ENCODE results near the gene SLC25A15. TPM values are rescaled to one million over a fixed set of nuclear protein-coding genes. Genes with fewer than 3 reads are reported as not detected.

SLC25A15 gene
- total RNA-seq, 1 donor from 2014 or later: 5.4 TPM

- Histone ChIP-seq H3K27ac (replicated peaks) (no peak overlapping the region), H3K9me3 (replicated peaks) (no peaks in the 10 kb centered on the region), H3K4me1 (peaks cover 4% of the 10 kb centered on the region), H3K27me3 (ENCODE audit: low read depth) (no peaks in the 10 kb centered on the region), H3K36me3 (peaks cover 55% of the 10 kb centered on the region), H3K4me3 (no peak overlapping the region)
- intact Hi-C loops (cut with micrococcal nuclease): no loop called here
- DNase-seq: no peak
- TF ChIP-seq CTCF (IDR thresholded peaks at IDR 0.05; ENCODE audit: borderline replicate concordance): no peak
Measured at GRCh38 chr13:40806241-40806640, 16.8 kb downstream of the SLC25A15 start.

- Histone ChIP-seq H3K36me3 (peaks cover 47% of the 10 kb centered on the region), H3K4me3 (no peak overlapping the region), H3K27ac (replicated peaks) (no peak overlapping the region), H3K4me1 (peaks cover 4% of the 10 kb centered on the region), H3K9me3 (replicated peaks) (no peaks in the 10 kb centered on the region), H3K27me3 (ENCODE audit: low read depth) (no peaks in the 10 kb centered on the region)
- intact Hi-C loops (cut with micrococcal nuclease): no loop called here
- TF ChIP-seq CTCF (IDR thresholded peaks at IDR 0.05; ENCODE audit: borderline replicate concordance): no peak
- DNase-seq: no peak
Measured at GRCh38 chr13:40809471-40809870, 20.1 kb downstream of the SLC25A15 start.

- TF ChIP-seq CTCF (IDR thresholded peaks at IDR 0.05; ENCODE audit: borderline replicate concordance): no peak
- no peak overlapping the region for H3K27ac ChIP-seq (replicated peaks)
- intact Hi-C loops (cut with micrococcal nuclease): no loop called here
- DNase-seq: no peak
- no peak overlapping the region for H3K4me3 ChIP-seq
- H3K27me3 ChIP-seq (ENCODE audit: low read depth): no peaks in the 10 kb centered on the region
- H3K36me3 ChIP-seq: peaks cover 42% of the 10 kb centered on the region
- peaks cover 20% of the 10 kb centered on the region for H3K9me3 ChIP-seq (replicated peaks)
- no peaks in the 10 kb centered on the region for H3K4me1 ChIP-seq
Measured at GRCh38 chr13:40812102-40812501, 22.7 kb downstream of the SLC25A15 start.

GRCh38 chr13:40812724-40813445 is 23.5 kb downstream of the SLC25A15 start:
- Histone ChIP-seq H3K4me1 (no peaks in the 10 kb centered on the region), H3K27me3 (ENCODE audit: low read depth) (no peaks in the 10 kb centered on the region), H3K36me3 (peaks cover 36% of the 10 kb centered on the region), H3K4me3 (no peak overlapping the region), H3K9me3 (replicated peaks) (peaks cover 20% of the 10 kb centered on the region), H3K27ac (replicated peaks) (no peak overlapping the region)
- intact Hi-C loops (cut with micrococcal nuclease): no loop called here
- TF ChIP-seq CTCF (IDR thresholded peaks at IDR 0.05; ENCODE audit: borderline replicate concordance): no peak
- no peak for DNase-seq

- peaks cover 20% of the 10 kb centered on the region for H3K9me3 ChIP-seq (replicated peaks)
- no peaks in the 10 kb centered on the region for H3K4me1 ChIP-seq
- H3K36me3 ChIP-seq: peaks cover 26% of the 10 kb centered on the region
- DNase-seq: no peak
- H3K27ac ChIP-seq (replicated peaks): no peak overlapping the region
- TF ChIP-seq CTCF (IDR thresholded peaks at IDR 0.05; ENCODE audit: borderline replicate concordance): peak; percentile 58
- no peaks in the 10 kb centered on the region for H3K27me3 ChIP-seq (ENCODE audit: low read depth)
- H3K4me3 ChIP-seq: no peak overlapping the region
- intact Hi-C loops (cut with micrococcal nuclease): no loop called here
Measured at GRCh38 chr13:40813667-40814454, 24.4 kb downstream of the SLC25A15 start.
